Occipital lobe (tissue), 2 donors: Measurements from ENCODE around the gene MTARC2. TPM values are rescaled to one million over a fixed set of nuclear protein-coding genes. Genes with fewer than 3 reads are reported as not detected.
"Not testable (repeated sequence)": the region's sequence is repeated elsewhere in the genome, so short reads cannot be mapped to it uniquely, and the experiment has no call there.

Experiments used
- DNase-seq: peaks from one replicate; lab custom pipeline; 2025; lab: John Stamatoyannopoulos, UW
- total RNA-seq: library from RNA; depleted of rRNA; stranded (reverse); fragments of >200 nt; gene quantifications from one replicate; pipeline ENCODE4 v1.2.3, GENCODE V29; 2014

MTARC2 gene
- total RNA-seq: 7.8 TPM

DNA sequence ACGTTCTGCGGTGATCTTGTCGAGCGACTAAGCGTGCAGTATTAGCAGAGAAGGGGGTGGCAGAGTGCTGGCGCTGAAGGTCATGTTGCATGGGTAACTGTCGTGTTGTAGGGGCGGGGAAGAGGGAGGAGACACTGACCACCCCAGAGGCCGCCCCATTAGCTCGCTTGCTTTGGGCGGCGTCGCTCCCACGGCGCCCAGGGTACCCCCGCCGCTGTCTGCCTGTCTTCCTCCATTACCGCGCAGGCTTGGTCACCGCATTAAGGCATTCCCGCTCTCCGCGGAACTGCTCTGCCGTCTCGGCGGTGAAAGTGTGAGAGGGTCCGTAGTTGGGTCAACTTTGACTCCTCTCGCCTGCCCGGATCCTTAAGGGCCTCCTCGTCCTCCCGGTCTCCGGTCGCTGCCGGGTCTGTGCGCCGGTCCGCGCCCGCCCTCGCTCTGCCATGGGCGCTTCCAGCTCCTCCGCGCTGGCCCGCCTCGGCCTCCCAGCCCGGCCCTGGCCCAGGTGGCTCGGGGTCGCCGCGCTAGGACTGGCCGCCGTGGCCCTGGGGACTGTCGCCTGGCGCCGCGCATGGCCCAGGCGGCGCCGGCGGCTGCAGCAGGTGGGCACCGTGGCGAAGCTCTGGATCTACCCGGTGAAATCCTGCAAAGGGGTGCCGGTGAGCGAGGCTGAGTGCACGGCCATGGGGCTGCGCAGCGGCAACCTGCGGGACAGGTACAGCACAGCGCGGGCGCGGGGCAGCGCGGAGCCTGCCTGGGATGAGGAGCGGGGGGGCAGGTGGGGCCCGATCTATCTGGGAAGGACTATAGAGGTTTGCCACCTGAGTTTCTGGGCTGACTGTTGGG, at the start of gene MTARC2:
Gene MTARC2 (plus strand): TSS at position 234 of the 846 bp plus-strand sequence. CDS start 210 bp downstream, at position 444.
- peak; percentile 42 for DNase-seq

DNA sequence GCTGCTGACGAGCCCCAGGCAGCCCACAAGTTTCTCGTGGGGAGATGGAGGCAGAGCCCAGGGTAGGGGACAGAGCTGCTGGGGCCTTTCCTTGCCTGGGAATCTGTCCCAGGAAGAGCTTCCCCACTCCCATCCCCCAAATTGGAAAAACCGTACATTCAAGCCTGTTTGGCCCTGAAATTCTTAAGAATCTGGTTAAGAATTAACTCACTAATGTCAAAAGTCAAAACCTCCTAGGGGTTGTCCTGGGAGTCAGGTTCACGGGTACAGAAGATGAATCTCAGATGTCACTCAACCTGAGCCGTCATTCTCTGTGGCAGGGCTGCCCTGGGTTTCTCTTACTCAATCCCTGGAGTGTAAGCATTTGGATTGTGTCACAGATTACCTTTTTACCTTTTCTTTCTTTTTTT, 49.5 kb upstream of the MTARC2 start:
- no peak for DNase-seq

DNA sequence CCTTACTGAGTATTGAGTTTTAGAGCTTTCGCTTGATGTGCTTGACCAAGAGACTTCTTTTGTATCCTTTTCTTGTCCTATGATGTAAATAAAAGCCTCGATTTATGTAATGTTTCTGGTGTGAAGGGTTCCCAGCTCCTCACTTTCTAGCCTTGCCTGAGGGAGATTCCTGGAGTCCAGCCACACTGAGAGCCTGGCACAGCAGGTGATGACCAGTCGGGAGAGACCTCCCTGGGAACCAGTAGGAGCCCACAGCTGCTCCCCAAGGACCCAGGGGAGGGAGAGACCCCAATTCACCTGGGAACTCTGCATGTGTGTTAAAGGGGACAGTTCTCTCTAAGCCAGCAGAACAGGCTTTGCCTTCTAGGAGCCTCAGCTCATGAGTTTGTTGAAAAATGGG, 49.1 kb upstream of the MTARC2 start:
- no peak for DNase-seq

DNA sequence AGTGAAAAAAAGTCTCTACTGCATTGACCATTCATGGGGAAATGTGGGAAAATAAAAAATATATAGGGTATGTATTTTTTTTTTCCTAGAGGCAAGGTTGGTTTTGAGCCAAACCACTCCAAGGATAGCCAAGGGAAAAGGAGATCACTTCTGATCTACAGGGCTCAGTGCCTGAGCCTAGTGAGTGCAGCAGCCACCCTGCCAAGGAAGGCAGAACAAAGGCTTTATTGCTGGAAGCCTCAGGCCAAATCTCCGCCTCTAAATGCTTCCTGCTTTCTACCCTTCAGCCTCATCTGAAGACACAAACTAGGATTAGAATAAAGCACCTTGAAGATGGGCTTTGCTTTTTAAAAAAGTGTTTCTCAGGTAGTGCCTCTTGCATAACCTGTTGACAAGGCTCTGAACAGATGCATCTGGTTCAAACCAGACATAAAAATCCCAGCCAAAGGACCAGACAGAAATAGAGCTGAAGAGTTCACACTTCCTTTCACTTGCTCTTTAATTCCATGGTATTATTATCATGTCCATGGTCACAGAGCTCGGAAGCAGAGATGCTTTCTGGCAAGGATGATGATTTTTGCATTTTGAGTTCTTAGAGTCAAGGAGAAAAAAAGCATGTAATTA, 47.5 kb upstream of the MTARC2 start:
- DNase-seq: no peak

DNA sequence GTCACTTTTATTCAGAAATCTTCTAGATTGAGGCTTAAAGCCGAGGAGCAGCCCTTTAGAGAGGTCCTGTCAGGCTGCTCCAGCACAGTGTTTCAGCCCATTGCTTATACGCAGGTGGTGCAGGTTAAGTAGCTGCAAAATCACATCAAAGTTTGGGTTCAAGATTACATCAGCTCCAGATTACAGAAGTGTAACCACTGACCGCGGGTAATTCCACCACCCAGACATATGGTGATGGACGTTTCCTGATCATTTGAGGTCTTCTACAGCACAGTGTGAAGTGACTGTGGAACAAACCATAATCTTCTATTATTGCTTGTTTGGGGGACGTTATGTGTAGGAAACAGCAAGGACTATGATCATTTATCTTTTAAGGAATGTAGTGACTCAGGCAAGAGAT, 46.1 kb upstream of the MTARC2 start:
- no peak for DNase-seq

DNA sequence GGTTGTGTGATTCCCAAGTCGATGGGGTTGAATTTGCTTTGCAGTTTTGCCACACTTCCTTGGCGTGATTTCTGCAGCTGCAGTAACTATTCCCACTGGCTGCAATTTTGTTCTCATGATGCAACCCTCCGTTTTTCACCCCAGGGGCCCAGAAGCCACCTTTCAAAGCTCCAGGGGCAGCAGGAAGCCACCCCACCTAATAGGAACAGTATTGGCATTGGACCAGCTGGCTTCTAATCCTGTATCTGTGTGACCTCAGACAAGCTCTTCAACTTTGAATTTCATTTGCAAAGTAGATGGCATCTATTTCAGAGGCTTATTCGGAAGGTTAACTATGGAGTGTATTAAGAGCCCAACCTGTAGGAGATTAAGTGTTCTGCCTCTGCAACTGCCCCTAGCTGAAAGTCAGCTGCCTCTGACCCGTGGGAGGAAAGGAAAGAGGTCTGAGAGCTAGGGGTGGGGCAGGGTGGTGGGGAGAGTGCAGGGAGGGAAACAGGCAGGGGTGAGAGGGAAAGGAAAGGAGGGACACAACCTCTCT, 45.3 kb upstream of the MTARC2 start:
- DNase-seq: no peak

DNA sequence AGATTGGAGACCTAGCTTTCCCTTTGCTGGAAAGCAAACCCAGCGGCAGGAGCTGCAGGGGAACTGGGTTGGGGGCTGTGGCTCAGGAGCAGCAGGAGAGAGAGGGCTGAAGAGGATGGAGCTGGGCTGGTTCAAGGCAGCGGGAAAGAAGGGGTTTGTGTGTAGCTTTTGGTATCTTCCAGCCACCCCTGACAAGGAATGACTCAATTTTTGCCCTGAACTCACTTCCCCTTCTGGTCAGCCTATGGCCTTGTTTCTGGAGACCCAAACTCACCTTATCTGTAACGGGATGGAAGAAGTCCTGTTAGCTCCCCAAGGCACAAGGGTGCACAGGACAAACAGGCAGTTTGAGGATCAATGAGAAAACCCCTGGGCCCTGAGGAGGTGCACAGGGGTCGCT, 44.8 kb upstream of the MTARC2 start:
- DNase-seq: no peak

DNA sequence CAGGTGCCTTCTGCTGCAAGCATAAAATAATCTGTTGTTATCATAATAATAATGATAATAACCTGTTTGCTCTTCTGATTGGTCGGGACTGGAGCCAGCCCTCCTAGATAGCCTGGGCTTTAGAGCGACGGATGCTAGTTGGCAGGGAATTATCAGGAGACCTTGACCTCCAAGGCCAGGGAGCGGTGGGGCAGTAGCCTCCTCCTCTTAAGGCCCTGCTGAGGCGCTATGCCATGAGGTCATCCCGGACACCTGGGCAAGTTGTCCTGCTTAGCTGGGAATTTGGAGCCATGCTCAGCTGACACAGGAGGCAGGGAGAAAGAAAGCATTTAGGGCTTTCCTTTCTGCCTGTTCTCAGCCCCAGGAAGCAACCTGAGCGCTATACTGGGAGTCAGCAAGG, 42.3 kb upstream of the MTARC2 start:
- DNase-seq: no peak

DNA sequence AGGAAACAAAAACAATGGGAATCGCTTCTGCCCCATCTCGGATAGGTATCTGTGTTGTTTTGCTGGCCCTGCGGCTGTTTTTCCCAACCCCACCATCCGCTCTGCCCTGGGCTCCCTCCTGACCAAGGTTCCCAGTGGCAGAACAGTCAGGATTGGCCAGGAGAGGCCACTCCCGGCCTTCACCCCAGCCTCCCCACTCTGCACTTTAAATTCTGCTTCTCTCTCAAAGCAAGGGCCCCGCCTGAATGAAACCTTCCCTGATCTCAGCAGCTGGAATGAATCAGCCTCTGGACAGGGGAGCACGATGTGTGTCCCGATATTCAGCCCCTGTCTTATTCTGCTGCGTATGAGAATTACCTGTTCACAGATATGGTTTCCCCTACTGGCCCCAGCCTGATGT, 41.6 kb upstream of the MTARC2 start:
- no peak for DNase-seq

DNA sequence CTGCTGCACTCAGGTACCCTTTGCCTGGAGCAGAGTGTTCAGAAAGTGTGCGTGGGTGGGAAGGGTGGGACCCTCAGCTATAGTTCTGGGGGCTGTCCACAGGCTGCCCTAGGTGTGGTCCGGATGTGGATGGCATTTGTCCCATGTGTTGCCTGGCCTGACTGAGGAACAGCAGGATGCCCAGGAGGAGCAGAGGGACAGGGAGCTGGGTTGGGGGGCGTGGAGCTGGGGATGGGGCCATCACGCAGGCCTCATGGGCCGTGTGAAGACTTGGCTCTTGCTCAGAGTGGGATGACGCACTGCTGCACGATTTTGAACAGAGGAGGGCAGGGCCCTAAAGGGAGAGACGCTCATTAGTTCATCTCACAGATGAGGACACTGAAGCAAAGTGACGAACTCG, 41.0 kb upstream of the MTARC2 start:
- DNase-seq: no peak

DNA sequence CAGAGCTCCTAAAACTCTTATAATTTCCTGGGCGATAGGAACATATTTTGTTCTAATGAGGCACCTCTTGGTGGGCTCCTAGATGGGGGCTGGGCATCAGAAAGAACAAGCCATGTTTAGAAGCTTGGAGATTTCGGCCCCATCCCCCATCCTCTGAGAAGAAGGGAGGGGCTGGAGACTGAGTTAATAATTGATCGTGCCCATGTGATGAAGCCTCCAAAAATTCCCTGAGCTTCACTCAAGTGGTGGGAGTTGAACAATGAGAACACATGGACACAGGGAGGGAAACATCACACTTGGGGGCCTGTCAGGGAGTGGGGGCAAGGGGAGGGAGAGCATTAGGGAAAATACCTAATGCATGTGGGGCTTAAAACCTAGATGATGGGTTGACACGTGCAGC, 39.9 kb upstream of the MTARC2 start:
- DNase-seq: no peak

DNA sequence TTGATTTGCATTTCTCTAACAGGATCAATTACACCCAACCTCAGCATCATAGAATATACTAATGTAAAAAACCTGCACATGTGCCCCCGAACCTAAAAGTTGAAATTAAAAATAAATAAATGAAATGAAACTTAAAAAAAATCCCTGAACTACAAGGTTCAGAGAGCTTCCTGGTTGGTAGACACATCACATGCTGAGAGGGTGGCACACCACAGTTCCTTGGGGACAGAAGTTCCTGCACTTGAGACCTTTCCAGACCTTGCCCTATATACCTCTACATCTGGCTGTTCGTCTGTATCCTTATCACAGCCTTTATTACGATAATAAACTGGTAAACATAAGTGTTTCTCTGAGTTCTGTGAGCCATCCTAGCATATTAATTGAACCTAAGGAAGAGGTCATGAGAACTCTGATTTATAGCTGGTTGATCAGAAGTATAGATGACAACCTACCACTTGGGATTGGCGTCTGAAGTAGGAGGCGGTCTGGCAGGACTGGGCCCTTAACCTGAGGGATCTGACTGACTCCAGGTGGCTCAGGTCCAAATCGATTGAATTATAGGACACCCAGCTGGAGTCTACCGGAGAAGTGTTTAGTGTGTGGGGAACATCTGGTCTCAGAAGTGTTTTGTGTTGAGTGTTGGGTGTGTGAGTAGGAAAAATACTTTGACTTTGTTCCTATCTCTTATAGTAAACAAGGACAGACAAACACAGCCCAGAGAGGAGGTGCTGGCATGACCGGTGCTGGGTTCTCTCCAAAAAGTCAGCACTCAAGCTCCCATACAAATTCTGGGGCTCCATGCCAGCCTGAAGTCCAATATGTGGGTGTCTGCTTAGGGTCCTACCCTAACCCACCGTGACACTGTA, 39.0 kb upstream of the MTARC2 start:
- no peak for DNase-seq

DNA sequence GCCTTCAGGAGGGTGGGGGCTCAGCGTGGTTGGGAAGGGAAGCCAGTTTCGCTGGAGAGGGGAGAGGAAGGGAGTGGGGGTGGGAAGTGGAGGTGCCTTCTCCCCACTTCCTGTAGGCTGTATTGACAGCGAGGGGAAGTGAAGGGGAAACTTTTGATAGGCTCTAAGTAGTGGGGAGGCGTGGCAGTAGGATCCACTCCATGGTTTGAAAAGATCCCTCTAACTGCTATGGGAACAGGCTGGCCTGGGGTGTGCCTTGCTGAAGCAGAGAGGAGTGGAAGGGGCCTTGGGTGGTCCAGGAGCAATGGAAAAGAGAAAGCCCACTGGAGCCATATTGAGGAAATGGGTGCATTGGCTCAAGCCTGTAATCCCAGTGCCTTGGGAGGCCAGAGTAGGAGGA, 37.8 kb upstream of the MTARC2 start:
- DNase-seq: no peak

DNA sequence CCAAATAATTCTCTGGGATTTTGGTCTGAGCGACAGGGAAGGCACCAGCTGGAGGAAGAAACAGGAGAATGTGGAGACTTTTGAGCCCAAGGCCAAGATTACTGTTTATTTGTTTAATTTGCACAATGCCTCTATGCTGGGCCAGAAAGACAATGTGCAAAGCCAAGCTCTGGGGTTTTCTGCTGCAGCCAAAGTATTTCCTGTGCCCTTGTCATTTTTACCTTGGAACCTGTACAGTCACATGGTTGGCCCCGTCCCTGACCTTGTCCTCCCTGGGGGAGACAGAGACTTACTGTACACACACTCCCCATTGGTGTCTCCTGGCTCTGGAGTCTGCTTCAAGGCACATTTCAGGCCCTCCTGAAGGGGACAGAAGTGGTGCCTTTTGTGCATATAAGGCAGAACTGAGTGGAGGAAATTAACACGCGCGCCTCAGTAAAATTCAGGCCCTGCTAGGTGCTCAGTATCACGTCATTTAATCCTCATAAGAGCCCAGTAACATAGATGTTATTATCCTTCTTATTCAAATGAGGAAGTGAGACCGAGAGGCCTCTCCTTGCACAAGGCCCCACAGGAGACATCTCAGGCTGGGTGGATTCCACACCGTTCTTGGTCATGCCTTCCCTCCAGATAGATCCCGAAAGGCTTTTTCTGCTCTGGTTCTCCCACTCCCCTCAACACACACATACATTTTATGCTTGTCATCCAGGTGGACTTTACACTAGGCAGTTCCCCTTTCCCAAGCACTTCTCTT, 36.9 kb upstream of the MTARC2 start:
- no peak for DNase-seq

DNA sequence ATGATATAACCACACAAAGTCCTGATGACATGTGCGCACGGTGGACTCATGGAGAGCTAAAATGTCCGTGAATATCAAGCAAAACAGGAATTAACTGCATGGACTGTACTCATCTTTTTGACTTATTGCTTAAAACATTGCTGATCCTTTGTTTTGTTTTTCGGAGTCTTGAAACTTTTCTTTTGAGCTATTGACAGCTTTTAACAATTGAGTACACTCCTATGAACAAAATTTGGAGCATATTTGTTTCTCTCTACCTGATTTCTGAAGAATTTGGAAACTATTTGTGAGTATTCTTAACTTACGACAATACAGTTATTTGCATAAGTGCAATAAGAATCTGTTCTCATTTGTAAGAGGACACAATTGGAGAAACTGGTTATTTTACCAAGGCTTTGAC, 32.1 kb upstream of the MTARC2 start:
- DNase-seq: not testable (repeated sequence)

DNA sequence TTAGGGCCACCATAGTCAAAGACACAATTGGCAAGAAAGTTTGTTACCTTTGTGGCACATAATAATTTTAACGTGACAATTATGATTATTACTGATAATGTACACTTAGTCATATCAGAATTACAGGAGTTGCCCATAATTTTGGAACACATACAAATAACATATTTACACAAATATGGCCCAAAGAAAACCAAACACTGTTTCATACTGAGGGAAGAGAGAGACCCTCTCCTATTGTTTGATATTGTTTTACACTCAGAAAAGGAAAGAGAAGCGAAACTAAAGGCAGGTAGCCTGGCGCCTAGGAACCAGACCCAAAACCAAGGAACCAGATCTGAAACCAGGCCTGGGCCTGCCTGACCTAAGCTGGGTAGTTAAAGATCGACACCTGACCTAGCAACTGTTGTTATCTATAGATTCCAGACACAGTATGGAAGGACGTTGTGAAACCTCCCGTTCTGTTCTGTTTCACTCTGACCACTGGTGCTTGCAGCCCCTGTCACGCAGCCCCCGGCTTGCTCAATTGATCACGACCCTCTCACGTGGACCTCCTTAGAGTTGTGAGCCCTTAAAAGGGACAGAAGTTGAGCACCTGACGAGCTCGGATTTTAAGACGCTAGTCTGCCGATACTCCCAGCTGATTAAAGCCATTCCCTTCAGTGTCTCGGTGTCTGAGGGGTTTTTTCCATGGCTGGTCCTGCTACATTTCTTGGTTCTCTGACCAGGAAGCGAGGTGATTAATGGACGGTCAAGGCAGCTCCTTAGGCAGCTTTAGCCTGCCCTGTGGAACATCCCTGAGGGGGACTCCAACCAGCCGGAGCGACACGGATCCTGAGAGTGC, 30.1 kb upstream of the MTARC2 start:
- no peak for DNase-seq

DNA sequence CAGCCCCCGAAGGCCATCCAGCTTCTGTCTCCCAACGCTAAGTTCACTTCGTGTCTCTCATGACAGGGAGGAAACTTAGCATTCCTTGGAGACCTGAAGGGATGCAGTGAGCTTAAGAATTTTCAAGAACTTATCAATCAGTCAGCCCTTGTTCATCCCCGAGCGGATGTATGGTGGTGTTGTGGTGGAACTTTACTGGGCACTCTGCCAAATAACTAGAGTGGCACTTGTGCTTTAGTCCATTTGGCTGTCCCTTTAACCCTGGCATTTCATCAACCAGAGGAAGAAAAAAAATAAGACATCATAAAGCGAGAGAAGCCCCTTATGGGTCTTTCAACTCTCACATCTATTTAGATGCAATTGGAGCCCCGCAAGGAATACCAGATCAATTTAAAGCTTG, 26.9 kb upstream of the MTARC2 start:
- DNase-seq: not testable (repeated sequence)

DNA sequence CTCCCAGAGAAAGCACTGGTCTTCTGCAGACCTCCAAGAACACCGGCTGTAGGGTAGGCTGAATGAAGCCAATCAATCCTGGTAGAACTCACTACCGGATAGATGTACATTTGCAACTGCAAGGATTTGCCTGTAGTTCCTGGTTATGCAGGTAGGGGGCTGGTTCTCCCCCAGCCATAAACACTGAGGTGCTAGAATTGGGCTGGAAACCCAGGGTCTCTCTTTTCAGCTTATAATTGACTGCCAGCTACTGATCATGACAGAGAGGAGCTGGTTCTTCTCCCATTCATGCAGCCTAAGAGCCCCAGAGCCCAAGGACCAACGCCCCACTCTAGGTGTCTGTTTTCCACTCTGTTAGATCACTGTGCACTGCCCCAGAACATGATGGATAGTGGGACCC, 21.5 kb upstream of the MTARC2 start:
- DNase-seq: no peak

DNA sequence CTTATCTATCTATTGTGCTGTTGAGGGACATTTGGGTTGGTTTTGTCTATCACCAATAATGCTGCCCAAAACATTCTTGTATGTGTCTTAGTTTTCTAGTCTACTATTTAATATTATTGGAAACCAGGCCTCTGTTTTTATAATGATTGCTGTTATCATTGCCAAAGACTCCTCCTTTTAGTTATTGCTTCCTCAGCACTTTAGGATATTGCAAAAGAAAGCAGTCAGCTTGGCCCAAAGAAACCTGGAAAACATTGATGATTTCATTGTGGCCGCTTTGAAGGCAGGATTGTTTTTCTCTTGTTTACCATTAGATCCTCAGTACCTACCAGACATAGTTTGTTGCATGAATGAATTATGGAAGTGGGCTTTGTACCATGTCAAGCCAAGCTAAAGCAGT, 20.6 kb upstream of the MTARC2 start:
- DNase-seq: no peak

DNA sequence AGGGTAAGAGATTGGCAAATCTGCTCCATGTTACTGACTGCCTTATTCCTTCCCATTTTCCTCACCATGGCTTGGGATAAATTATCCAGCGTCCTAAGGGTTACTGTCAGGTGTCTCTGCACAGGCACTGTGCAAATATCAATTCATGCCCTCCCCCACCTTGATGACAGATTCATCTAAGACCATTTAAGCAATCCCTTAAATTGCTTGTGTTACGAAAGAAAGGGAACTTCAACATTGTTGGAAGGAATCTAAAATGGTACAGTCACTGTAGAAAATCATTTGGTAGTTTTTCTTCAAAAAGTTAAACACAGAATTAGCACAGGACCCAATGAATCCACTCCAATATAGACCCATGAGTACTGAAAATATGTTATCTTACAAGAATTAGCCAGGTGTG, 17.6 kb upstream of the MTARC2 start:
- DNase-seq: no peak
